Measurements from ENCODE around the gene FHOD3.

Gene FHOD3

GRCh38 chr18:36635414-36636096 lies 338.0 kb downstream of the FHOD3 start:
- no peak for DNase-seq

- no peak for DNase-seq
These were observed 338.8 kb downstream of the FHOD3 start for GRCh38 chr18:36636237-36636817.

- DNase-seq, result no peak
These were observed 340.7 kb downstream of the FHOD3 start for GRCh38 chr18:36638224-36638623.

- DNase-seq, result no peak
These were observed 342.8 kb downstream of the FHOD3 start for GRCh38 chr18:36640021-36640952.

- no peak for DNase-seq
These were observed 345.5 kb downstream of the FHOD3 start for GRCh38 chr18:36643061-36643460.

GRCh38 chr18:36648803-36649202 lies 351.3 kb downstream of the FHOD3 start:
- DNase-seq, result no peak

GRCh38 chr18:36649205-36649604 lies 351.7 kb downstream of the FHOD3 start:
- no peak for DNase-seq

GRCh38 chr18:36650266-36650665 lies 352.8 kb downstream of the FHOD3 start:
- no peak for DNase-seq

GRCh38 chr18:36650906-36651305 lies 353.4 kb downstream of the FHOD3 start:
- DNase-seq, result no peak

GRCh38 chr18:36652503-36652902 lies 355.0 kb downstream of the FHOD3 start:
- DNase-seq, result no peak

- DNase-seq, result no peak
These were observed 355.8 kb downstream of the FHOD3 start for GRCh38 chr18:36653141-36653869.

- no peak for DNase-seq
These were observed 356.4 kb downstream of the FHOD3 start for GRCh38 chr18:36653870-36654269.

GRCh38 chr18:36655074-36655473 lies 357.6 kb downstream of the FHOD3 start:
- no peak for DNase-seq

- DNase-seq, result no peak
These were observed 358.4 kb downstream of the FHOD3 start for GRCh38 chr18:36655930-36656329.

GRCh38 chr18:36658611-36659010 lies 361.1 kb downstream of the FHOD3 start:
- DNase-seq, result no peak

GRCh38 chr18:36660311-36660710 lies 362.8 kb downstream of the FHOD3 start:
- DNase-seq, result no peak

- no peak for DNase-seq
These were observed 364.5 kb downstream of the FHOD3 start for GRCh38 chr18:36661999-36662398.

GRCh38 chr18:36663312-36663711 lies 365.8 kb downstream of the FHOD3 start:
- no peak for DNase-seq

- no peak for DNase-seq
These were observed 368.4 kb downstream of the FHOD3 start for GRCh38 chr18:36665952-36666351.

- DNase-seq, result no peak
These were observed 370.3 kb downstream of the FHOD3 start for GRCh38 chr18:36667811-36668210.

- DNase-seq, result no peak
These were observed 370.8 kb downstream of the FHOD3 start for GRCh38 chr18:36668349-36668748.

- no peak for DNase-seq
These were observed 375.2 kb downstream of the FHOD3 start for GRCh38 chr18:36672437-36673344.
